ENCODE data around the gene STXBP1. TPM values are rescaled to one million over a fixed set of nuclear protein-coding genes. Genes with fewer than 3 reads are reported as not detected.

The STXBP1 gene
- polyA plus RNA-seq, 1 donor from 2014 or later: 0.33 TPM

DNA sequence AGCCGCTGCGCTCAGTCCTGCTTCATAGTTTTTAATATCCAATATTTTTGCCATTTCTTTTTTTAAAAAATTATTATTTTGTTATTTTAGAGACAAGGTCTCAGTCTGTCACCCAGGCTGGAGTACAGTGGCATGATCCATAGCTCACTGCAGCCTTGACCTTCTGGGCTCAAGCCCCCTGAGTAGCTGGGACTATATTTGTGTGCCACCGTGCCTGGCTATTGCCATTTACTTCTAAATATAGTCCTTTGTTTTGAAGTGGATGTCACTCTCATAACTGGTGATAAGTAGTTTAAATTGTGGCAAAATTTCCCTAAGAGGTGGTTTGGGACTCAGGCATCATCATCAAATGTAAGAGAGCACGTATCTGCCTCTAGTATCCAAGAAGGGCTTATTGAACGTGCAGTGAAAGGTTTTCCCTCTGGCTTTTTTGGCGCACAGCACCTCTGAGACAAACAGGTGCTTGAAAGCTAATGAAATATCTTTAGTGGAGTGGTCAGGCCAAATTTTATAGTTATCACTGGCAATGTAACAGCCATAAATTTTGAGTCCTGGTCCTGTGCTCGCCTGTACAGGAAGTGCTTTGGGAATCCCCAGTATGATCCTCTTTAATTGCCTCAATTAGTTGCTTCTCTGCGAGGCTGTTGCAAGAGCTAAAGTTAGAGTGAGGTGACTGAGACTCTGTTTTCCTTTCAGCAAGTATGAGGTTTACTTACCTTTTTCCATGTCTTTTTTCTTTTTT lies 14.8 kb downstream of the STXBP1 start:
- Mint-ChIP-seq H3K4me3 (no peak overlapping the region), H3K27me3 (peaks cover 7% of the 10 kb centered on the region), H3K36me3 (no peaks in the 10 kb centered on the region), H3K9me3 (peaks cover 2 to 5% (median 2%) of the 10 kb centered on the region in 3 donors), H3K4me1 (no peaks in the 10 kb centered on the region), H3K27ac (no peak overlapping the region)

DNA sequence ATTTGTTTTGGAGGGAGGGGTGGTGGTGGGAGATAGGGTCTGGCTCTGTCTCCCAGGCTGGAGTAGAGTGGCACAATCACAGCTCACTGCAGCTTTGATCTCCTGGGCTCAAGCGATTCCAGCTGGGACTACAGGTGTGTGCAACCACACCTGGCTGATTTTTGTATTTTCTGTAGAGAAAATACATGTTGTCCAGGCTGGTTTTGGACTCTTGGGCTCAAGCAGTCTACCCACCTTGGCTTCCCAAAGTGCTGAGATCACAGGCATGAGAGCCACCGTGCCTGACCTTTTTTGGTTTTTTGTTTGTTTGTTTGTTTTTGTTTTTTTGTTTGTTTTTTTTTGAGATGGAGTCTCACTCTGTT lies 15.4 kb downstream of the STXBP1 start:
- Mint-ChIP-seq H3K27me3 (peaks cover 5% of the 10 kb centered on the region), H3K9me3 (peaks cover 2 to 5% (median 2%) of the 10 kb centered on the region in 3 donors), H3K4me1 (no peaks in the 10 kb centered on the region), H3K27ac (no peak overlapping the region), H3K36me3 (no peaks in the 10 kb centered on the region), H3K4me3 (no peak overlapping the region)

DNA sequence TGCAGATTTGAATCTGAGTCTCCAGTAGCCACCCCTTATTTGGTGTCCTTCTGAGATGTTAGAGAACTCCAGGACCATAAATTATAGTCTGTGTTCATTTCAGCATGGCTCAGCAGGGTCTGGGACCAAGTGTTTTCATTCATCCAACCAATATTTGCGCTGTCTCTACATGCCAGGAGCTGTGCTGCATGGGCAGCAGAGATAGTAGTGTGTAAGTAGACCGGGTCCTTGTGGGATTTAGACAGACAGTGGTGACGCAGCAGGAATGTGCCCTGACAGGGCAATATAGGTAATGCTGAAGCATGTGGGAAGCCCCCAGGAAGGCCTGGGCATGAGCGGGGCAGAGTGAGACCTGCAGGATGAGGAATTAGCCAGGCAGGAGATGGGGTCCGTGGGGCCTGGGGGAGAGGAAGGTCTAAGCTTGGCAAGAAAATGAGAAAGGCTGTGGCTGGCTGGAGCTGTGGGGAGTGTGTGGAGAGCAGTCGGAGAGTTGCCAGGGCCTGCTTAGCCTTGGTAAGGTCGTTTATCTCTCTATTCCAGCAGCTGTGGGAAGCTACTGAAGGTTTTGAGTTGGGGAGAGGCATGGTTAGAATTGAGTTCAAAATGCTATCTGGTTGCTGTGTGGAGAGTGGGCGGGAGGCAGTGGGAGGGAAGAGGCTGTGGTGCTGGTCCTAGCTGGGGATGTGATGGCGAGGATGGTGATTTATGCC lies 16.8 kb downstream of the STXBP1 start:
- Mint-ChIP-seq H3K4me3 (no peak overlapping the region), H3K4me1 (no peaks in the 10 kb centered on the region), H3K9me3 (peaks cover 2 to 5% (median 2%) of the 10 kb centered on the region in 3 donors), H3K27ac (no peak overlapping the region), H3K27me3 (peaks cover 5% of the 10 kb centered on the region), H3K36me3 (no peaks in the 10 kb centered on the region)

DNA sequence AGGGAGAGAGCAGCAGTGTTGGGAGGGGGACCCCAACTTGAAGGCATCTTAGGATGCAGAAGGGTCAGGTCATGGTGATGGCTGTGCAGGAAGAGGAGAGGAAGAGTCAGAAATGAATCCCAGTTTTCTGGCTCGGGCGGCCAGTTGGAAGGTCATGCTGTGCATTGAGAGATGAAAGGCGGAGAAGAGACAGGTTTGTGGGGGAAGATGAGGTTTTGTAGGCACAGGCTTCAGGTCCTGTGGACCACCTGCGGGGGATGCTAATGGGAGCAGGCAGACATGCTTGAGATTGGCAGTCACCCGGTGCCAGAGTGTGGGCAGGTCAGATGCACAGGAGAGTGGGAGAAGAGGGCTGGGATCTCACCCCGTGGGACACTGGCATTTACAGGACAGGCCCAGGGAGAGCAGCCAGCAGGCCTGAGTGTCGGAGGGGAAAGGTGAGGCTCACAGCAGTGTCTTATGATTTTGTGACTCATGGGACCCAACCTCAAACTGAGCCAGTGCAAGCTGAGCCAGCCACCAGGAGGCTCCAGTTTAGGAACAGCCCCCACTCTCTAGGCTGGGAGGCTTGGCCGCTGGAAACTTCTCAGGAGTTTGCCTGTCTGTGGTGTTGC lies 17.5 kb downstream of the STXBP1 start:
- Mint-ChIP-seq H3K4me1 (no peaks in the 10 kb centered on the region), H3K36me3 (no peaks in the 10 kb centered on the region), H3K27ac (no peak overlapping the region), H3K9me3 (peaks cover 2 to 5% (median 2%) of the 10 kb centered on the region in 3 donors), H3K27me3 (peaks cover 5% of the 10 kb centered on the region), H3K4me3 (no peak overlapping the region)

DNA sequence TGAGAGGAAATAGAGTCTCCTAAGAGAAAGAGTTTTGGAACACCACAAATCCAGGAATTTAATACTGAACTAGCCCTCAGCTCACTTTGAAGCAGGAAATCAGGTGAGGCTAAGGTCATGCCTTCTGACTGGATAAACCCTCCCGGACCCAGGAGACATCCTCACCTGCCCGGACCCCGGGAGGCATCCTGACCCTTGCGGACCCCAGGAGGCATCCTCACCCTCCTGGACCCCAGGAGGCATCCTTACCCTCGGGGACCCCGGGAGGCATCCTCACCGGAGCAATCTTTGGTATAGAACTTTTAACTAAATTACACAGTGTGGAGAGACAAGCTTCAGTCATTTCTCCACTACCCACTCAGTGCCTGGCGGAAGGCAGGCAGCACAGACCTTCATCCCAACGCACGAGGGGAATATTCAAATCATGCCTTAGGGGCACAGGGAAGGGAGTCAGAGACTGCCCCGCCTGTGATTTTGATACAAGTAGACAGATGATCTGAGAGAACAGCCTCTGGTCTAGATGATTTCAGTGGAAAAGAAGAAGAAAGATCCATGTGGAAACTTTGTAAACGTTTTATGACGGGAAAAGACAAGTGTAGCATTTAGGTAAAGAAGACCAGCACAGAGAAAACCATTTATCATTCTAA lies 21.3 kb downstream of the STXBP1 start:
- H3K36me3 Mint-ChIP-seq: no peaks in the 10 kb centered on the region
- H3K27me3 Mint-ChIP-seq: peaks cover 9% of the 10 kb centered on the region
- no peaks in the 10 kb centered on the region for H3K4me1 Mint-ChIP-seq
- H3K9me3 Mint-ChIP-seq: peaks cover 2 to 5% (median 2%) of the 10 kb centered on the region in 3 donors
- no peak overlapping the region for H3K4me3 Mint-ChIP-seq
- H3K27ac Mint-ChIP-seq: no peak overlapping the region

DNA sequence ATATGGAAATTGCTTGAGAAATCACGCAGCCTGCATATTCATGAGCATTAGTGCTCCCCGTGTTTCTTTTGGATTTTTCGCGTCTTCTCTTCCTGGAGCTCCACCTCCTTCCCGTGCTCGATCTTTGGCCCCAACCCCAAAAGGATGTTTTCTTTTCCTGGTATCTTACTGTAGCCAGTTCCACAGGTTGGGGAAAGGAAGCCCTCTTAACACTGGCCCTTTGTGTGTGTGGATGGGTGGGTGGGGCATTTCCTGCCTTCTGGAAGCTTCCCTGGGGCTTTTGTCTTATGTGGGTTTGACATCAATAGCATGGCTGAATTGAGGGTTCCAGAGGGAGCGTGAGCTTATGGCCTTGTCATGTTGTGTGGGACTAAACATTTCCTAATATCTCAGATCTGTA lies 21.9 kb downstream of the STXBP1 start:
- no peaks in the 10 kb centered on the region for H3K4me1 Mint-ChIP-seq
- peaks cover 0 to 5% (median 2%) of the 10 kb centered on the region in 3 donors for H3K9me3 Mint-ChIP-seq
- H3K4me3 Mint-ChIP-seq: no peak overlapping the region
- no peaks in the 10 kb centered on the region for H3K36me3 Mint-ChIP-seq
- H3K27me3 Mint-ChIP-seq: peaks cover 9% of the 10 kb centered on the region
- H3K27ac Mint-ChIP-seq: no peak overlapping the region

DNA sequence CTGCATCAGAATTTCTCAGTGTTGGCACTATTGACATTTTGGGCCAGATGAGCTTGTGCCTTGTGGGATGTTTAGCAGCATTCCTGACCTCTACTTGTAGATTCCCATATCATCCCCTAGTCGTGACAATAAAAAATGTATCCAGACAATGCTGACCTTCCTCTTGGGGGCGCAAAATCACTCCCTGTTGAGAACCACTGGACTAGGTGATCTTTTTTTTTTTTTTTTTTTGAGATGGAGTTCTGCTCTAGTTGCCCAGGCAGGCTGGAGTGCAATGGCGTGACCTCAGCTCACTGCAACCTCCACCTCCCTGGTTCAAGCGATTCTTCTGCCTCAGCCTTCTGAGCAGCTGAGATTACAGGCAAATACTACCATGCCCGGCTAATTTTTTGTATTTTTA lies 22.6 kb downstream of the STXBP1 start:
- no peaks in the 10 kb centered on the region for H3K36me3 Mint-ChIP-seq

DNA sequence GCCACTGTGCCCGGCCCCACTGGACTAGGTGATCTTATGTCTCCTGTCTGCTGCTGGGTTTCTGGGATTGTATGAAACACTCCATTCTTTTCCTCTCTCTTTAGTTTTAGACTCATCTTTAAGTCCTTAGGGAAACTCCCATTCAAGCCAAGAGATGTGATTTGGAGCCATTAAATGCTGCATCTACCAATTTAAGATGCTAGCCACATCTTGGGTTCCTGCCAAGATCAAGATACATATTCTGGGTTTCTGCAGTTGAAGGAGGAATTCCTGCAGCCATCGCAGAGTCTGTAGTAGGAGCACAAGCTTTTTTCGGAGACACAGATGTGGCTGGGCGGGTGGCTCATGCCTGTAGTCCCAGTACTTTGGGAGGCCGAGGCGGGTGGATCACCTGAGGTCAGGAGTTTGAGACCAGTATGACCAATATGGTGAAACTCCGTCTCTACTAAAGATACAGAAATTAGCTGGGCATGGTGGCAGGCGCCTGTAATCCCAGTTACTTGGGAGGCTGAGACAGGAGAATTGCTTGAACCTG lies 23.2 kb downstream of the STXBP1 start:
- H3K27me3 Mint-ChIP-seq: peaks cover 9% of the 10 kb centered on the region
- H3K9me3 Mint-ChIP-seq: peaks cover 0 to 5% (median 2%) of the 10 kb centered on the region in 3 donors
- no peak overlapping the region for H3K4me3 Mint-ChIP-seq
- H3K36me3 Mint-ChIP-seq: no peaks in the 10 kb centered on the region
- H3K27ac Mint-ChIP-seq: no peak overlapping the region
- no peaks in the 10 kb centered on the region for H3K4me1 Mint-ChIP-seq

More for the DNA sequence above, 22.6 kb downstream of the STXBP1 start:
- peaks cover 9% of the 10 kb centered on the region for H3K27me3 Mint-ChIP-seq
- no peak overlapping the region for H3K4me3 Mint-ChIP-seq
- no peak overlapping the region for H3K27ac Mint-ChIP-seq
- peaks cover 0 to 5% (median 2%) of the 10 kb centered on the region in 3 donors for H3K9me3 Mint-ChIP-seq
- no peaks in the 10 kb centered on the region for H3K4me1 Mint-ChIP-seq

DNA sequence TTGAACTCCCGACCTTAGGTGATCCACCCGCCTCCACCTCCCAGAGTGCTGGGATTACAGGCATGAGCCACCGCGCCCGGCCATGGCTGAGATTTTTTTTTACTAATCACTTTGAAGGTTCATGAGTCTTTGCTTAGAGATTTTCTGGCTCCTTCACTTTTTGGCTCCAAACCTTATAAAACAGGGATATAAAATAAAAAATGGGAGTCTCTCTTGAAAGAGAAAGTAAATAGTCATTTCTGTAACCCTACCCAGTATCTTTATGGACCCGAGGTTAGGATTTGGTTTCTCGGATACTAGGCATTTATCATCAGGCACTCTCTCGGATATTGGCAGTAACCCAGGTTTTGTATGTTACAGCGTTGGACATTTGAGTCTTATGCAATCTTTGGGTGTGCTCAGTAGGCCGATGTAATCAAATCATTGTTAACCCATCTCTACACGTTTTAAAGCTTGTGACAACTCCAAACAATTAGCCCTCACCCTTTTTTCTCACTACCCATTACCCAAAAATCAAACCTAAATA lies 25.3 kb downstream of the STXBP1 start:
- Mint-ChIP-seq H3K4me1 (no peaks in the 10 kb centered on the region), H3K27me3 (peaks cover 9% of the 10 kb centered on the region), H3K9me3 (no peaks in the 10 kb centered on the region), H3K27ac (no peak overlapping the region), H3K4me3 (no peak overlapping the region), H3K36me3 (no peaks in the 10 kb centered on the region)

DNA sequence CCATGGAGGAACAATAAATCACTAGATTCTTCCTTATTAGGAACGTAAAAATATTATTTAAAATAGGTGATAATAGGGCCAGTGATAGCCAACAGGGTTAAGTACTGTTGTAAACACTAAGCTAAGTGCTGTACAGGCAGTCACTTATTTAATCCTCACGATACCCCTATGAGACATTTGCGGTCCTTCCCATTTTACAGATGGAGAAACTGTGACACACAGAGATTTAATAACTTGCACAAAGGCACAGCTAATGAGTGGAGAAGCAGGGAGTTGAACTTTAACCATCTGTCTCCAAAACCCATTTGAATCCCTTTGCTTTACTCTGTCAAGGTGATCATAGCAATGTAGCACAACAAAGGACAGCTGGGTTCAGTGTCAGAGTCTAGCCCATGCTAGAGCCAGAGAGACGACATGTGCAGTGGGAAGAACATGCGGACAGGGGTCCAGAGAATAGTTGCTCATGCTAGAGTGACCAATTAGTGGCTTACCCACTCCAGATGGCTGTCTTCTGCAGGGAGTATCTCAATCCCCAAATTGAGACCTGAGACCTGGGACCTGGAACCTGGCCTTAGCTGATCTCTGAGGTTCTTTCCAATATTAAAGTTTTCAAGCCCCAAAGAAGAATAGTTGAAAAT lies 28.9 kb downstream of the STXBP1 start:
- Mint-ChIP-seq H3K4me3 (no peak overlapping the region), H3K36me3 (no peaks in the 10 kb centered on the region), H3K27me3 (peaks cover 12% of the 10 kb centered on the region), H3K27ac (no peak overlapping the region), H3K4me1 (no peaks in the 10 kb centered on the region), H3K9me3 (no peaks in the 10 kb centered on the region)

DNA sequence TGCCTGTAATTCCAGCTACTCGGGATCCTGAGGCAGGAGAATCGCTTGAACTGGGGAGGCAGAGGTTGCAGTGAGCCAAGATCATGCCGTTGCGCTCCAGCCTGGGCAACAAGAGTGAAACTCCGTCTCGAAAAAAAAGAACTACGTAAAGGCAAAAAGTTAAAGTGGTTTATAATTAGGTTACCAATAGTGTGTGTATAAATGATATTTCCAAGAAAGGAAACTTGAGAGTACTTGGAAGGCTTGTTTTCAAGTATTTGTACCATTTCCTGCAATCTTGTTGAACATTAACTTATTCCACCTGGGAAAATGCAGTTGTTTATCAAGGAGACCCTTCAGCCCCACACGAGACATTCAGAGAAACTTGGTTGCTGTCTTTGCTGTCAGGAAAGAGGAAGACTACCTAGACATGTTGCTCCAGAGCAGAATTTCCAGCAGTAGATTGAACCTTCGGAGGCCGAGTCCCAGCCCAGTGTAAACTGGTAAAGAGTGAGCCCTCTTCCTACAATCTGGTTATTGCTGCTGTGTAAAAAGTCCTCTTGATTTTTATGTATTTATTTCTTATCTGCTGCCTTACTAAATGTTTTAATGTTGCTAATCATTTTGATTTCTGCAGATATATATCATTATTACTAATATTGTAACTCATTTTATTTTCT lies 30.1 kb downstream of the STXBP1 start:
- no peaks in the 10 kb centered on the region for H3K36me3 Mint-ChIP-seq
- no peak overlapping the region for H3K4me3 Mint-ChIP-seq
- H3K4me1 Mint-ChIP-seq: no peaks in the 10 kb centered on the region
- no peak overlapping the region for H3K27ac Mint-ChIP-seq
- H3K9me3 Mint-ChIP-seq: no peaks in the 10 kb centered on the region
- H3K27me3 Mint-ChIP-seq: peaks cover 8% of the 10 kb centered on the region

DNA sequence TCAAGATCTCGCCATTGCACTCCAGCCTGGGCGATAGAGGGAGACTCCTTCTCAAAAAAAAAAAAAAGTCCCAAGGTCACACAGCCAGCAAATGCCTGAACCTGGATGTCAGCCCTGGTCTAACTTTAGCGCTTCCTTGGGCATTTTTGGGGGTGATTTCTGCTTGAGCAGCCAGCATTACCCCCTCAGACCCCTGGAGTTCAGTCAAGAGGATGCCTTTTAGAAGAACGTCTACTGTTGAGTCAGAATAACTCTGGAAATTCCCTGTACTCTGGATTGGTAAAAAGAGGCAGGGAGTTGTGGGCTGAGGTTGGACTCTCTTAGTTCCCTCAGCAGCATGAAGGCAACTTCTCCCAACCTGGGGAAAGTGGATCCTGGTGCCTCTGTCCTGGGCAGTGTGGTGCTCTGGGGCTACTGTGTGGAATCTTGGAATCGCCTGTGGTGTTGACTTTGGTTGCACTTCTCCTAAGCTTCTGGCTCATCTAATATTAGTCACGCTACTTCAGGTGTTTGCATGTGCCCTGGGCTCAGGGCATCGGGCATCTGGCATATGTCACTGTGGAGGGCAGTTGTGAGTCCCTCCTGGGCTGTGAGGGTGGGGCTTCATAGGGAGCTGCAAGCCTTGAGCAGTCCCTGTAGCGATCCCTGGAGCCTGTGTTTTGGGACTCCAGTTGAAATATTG lies 32.2 kb downstream of the STXBP1 start:
- H3K27ac Mint-ChIP-seq: peak overlapping the region in 1 of 3 donors; percentile 67
- H3K9me3 Mint-ChIP-seq: no peaks in the 10 kb centered on the region
- peaks cover 5% of the 10 kb centered on the region for H3K27me3 Mint-ChIP-seq
- no peak overlapping the region for H3K4me3 Mint-ChIP-seq
- no peaks in the 10 kb centered on the region for H3K36me3 Mint-ChIP-seq
- no peaks in the 10 kb centered on the region for H3K4me1 Mint-ChIP-seq

DNA sequence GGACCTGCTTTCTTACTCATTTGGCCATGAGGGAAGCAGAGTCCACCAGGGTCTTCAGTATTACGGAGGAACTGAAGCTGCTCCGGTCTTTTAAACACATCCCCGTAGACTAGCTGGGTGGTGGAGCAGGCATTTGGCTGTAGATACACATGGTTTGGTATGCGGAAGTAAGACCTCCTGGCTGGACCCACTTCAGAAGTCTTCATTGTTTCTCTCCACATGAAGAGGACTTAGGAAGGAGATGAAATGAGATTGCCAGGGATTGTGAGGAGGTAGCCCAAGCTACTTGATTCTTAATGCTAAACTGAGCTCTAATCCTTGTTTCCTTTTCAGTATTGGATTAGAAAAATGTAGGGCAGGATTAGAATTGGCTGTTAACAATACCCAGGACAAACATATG lies 32.9 kb downstream of the STXBP1 start:
- no peak overlapping the region for H3K27ac Mint-ChIP-seq
- peaks cover 8% of the 10 kb centered on the region for H3K27me3 Mint-ChIP-seq
- no peaks in the 10 kb centered on the region for H3K36me3 Mint-ChIP-seq
- H3K4me1 Mint-ChIP-seq: no peaks in the 10 kb centered on the region
- no peak overlapping the region for H3K4me3 Mint-ChIP-seq
- no peaks in the 10 kb centered on the region for H3K9me3 Mint-ChIP-seq

DNA sequence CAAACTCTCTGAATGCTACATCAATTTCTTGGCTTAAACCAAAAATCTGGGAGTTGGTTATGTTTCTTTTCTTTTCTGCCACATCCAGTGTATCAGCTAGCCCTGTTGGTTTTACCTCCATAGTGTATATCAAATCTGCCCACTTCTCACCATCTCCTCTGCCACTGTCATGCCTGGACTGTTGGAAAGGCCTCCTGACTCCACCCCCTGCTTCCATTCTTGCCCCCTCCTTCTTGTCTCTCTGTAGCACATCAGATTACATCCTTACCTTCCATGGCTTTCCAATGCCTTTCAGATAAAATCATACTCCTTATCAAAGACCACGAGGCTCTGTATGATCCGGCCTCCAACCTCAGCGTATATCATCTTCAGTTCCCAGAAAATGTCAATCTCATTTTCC lies 35.4 kb downstream of the STXBP1 start:
- H3K36me3 Mint-ChIP-seq: no peaks in the 10 kb centered on the region
- H3K4me3 Mint-ChIP-seq: no peak overlapping the region
- H3K27ac Mint-ChIP-seq: no peak overlapping the region
- no peaks in the 10 kb centered on the region for H3K4me1 Mint-ChIP-seq
- H3K27me3 Mint-ChIP-seq: peaks cover 6% of the 10 kb centered on the region
- H3K9me3 Mint-ChIP-seq: no peaks in the 10 kb centered on the region

Measured in IgD-negative memory B cell (primary cell).